Body of pancreas (tissue), 4 donors: Measurements from ENCODE around the gene DYRK2.
A peak's percentile ranks its signal among the peaks of the same experiment; 100 is the strongest.

Source experiments
- CTCF ChIP-seq, 7 experiments: fragments of 450-650 bp in 4 of 7; fragments of 200-600 bp in 3 of 7; sonication (generic) in 3 of 7; IDR thresholded peaks; one replicate each; pipeline ENCODE4 v1.5.1; 2016 to 2019; ENCODE audit warnings: antibody characterized with exemption in 7 of 7
- POLR2A ChIP-seq, 3 donors: fragments of 450-650 bp; IDR thresholded peaks; one replicate each; pipeline ENCODE4 v1.6.1; 2016; ENCODE audit warnings: antibody characterized with exemption in 3 of 3, mild to moderate bottlenecking in 2 of 3

- TF ChIP-seq POLR2A (IDR thresholded peaks at IDR 0.05) (peak in 2 of 3 donors; percentile 69 to 75), CTCF (IDR thresholded peaks at IDR 0.05) (peak in 6 of 7 experiments; percentile 13 to 79 (median 54))
Measured at GRCh38 chr12:67647799-67648520, 585 bp upstream of the DYRK2 start.
